GM18519 (cell line): ENCODE results near the gene NAMPT.
"Not testable (repeated sequence)": the region's sequence is repeated elsewhere in the genome, so short reads cannot be mapped to it uniquely, and the experiment has no call there.

Experiments
- ATAC-seq: cut with Tn5 transposase; IDR thresholded peaks from one replicate; pipeline ENCODE4 v1.9.1; 2021; ENCODE audit warnings: mild to moderate bottlenecking, moderate library complexity; ENCODE audit not compliant: unreplicated experiment, low FRiP score

NAMPT gene

GRCh38 chr7:106284714-106285050 lies at the start of gene NAMPT:
Gene NAMPT (minus strand): TSS chr7:106284983. CDS start chr7:106284884, 99 bp downstream.
- no peak for ATAC-seq

GRCh38 chr7:106332201-106332600 lies 47.4 kb upstream of the NAMPT start:
- no peak for ATAC-seq

GRCh38 chr7:106331441-106332175 lies 46.8 kb upstream of the NAMPT start:
- ATAC-seq = no peak

- ATAC-seq = no peak
These were observed 45.4 kb upstream of the NAMPT start for GRCh38 chr7:106329971-106330733.

- ATAC-seq = no peak
These were observed 44.6 kb upstream of the NAMPT start for GRCh38 chr7:106329408-106329807.

GRCh38 chr7:106327538-106328481 lies 43.0 kb upstream of the NAMPT start:
- ATAC-seq = no peak

- no peak for ATAC-seq
These were observed 42.1 kb upstream of the NAMPT start for GRCh38 chr7:106326594-106327537.

- ATAC-seq = not testable (repeated sequence)
These were observed 39.7 kb upstream of the NAMPT start for GRCh38 chr7:106324509-106324908.

- not testable (repeated sequence) for ATAC-seq
These were observed 35.5 kb upstream of the NAMPT start for GRCh38 chr7:106320254-106320770.

GRCh38 chr7:106318482-106318881 lies 33.7 kb upstream of the NAMPT start:
- no peak for ATAC-seq

GRCh38 chr7:106317971-106318370 lies 33.2 kb upstream of the NAMPT start:
- ATAC-seq = no peak

- ATAC-seq = no peak
These were observed 32.2 kb upstream of the NAMPT start for GRCh38 chr7:106316947-106317346.

- no peak for ATAC-seq
These were observed 30.1 kb upstream of the NAMPT start for GRCh38 chr7:106314875-106315274.

- ATAC-seq = no peak
These were observed 29.2 kb upstream of the NAMPT start for GRCh38 chr7:106313966-106314365.

- no peak for ATAC-seq
These were observed 28.7 kb upstream of the NAMPT start for GRCh38 chr7:106313456-106313901.

- no peak for ATAC-seq
These were observed 28.1 kb upstream of the NAMPT start for GRCh38 chr7:106312906-106313305.

- no peak for ATAC-seq
These were observed 27.5 kb upstream of the NAMPT start for GRCh38 chr7:106312099-106312871.

GRCh38 chr7:106309362-106309761 lies 24.6 kb upstream of the NAMPT start:
- ATAC-seq = no peak

GRCh38 chr7:106306256-106306655 lies 21.5 kb upstream of the NAMPT start:
- no peak for ATAC-seq
